Fibroblast of lung (primary cell): ENCODE data around the gene SHISA8. TPM values are rescaled to one million over a fixed set of nuclear protein-coding genes. Genes with fewer than 3 reads are reported as not detected.

Source experiments
- DNase-seq, 2 donors: peaks; one replicate each; pipeline versions ENCODE4 v3.0.0 to v3.0.0-alpha.2; 2010; ENCODE audit warnings: low read depth in 2 of 2
- H2AFZ ChIP-seq: 2 replicates; pipeline ENCODE4 v1.5.1; 2012; ENCODE audit warnings: low read length, control low read depth, inconsistent platforms
- H3K27ac ChIP-seq: 2 replicates; pipeline ENCODE4 v1.5.1; 2011; ENCODE audit warnings: low read length, control low read depth; ENCODE audit not compliant: insufficient read depth
- H3K27me3 ChIP-seq: 2 replicates; pipeline ENCODE4 v1.5.1; 2011; ENCODE audit warnings: mild to moderate bottlenecking, low read length; ENCODE audit not compliant: control insufficient read depth, insufficient read depth
- H3K36me3 ChIP-seq: 2 replicates; pipeline ENCODE4 v1.5.1; 2011; ENCODE audit warnings: low read length; ENCODE audit not compliant: control insufficient read depth, insufficient read depth
- H3K4me1 ChIP-seq: 2 replicates; pipeline ENCODE4 v1.5.1; 2011; ENCODE audit warnings: low read length; ENCODE audit not compliant: control insufficient read depth, insufficient read depth; ENCODE audit errors: extremely low read depth
- H3K4me2 ChIP-seq: 2 replicates; pipeline ENCODE4 v1.5.1; 2011; ENCODE audit warnings: low read length, control low read depth; ENCODE audit not compliant: insufficient read depth; ENCODE audit errors: extremely low read depth
- H3K4me3 ChIP-seq, 4 experiments: fragments of 200-600 bp in 1 of 4; sonication (generic) in 1 of 4; replicated peaks in 1 of 4; 2 replicates each; pipeline ENCODE4 v1.5.1; 2011 to 2016; ENCODE audit warnings: low read length in 4 of 4, low read depth in 3 of 4, mild to moderate bottlenecking in 3 of 4, control low read depth in 2 of 4, inconsistent platforms in 1 of 4, mixed read lengths in 1 of 4; ENCODE audit not compliant: insufficient read depth in 1 of 4; ENCODE audit errors: control extremely low read depth in 1 of 4
- H3K79me2 ChIP-seq: 2 replicates; pipeline ENCODE4 v1.5.1; 2012; ENCODE audit warnings: mild to moderate bottlenecking, low read length, inconsistent platforms; ENCODE audit not compliant: control insufficient read depth, insufficient read depth
- H3K9ac ChIP-seq: 2 replicates; pipeline ENCODE4 v1.5.1; 2011; ENCODE audit warnings: mild to moderate bottlenecking, low read length, control low read depth; ENCODE audit not compliant: insufficient read depth
- H3K9me3 ChIP-seq: 2 replicates; pipeline ENCODE4 v1.5.1; 2012; ENCODE audit warnings: low read depth, low read length; ENCODE audit not compliant: control insufficient read depth, insufficient read depth
- H4K20me1 ChIP-seq: 2 replicates; pipeline ENCODE4 v1.5.1; 2011; ENCODE audit warnings: low read length; ENCODE audit not compliant: control insufficient read depth, insufficient read depth; ENCODE audit errors: extremely low read depth
- CTCF ChIP-seq, 2 donors: IDR thresholded peaks in 1 of 2; conservative IDR thresholded peaks in 1 of 2; 1 replicate in 1 of 2; 2 replicates in 1 of 2; pipeline ENCODE4 v1.5.1; 2011 to 2012; ENCODE audit warnings: low read length in 2 of 2, control low read depth in 1 of 2, inconsistent platforms in 1 of 2, low read depth in 1 of 2, mild to moderate bottlenecking in 1 of 2
- EZH2 ChIP-seq: IDR thresholded peaks from 2 replicates; pipeline ENCODE4 v1.5.1; 2012; ENCODE audit warnings: low read length, control low read depth, mild to moderate bottlenecking; ENCODE audit errors: missing control alignments
- polyA plus RNA-seq, 2 donors: library from polyadenylated mRNA; depleted of rRNA in 1 of 2; stranded (reverse) in 1 of 2; unstranded in 1 of 2; fragments of >200 nt; gene quantifications; 2 replicates each; pipeline ENCODE4 v1.2.1, GENCODE V29; 2011 to 2012; ENCODE audit warnings: missing spikeins in 1 of 2
- total RNA-seq: library from RNA; depleted of rRNA; stranded (reverse); fragments of >200 nt; gene quantifications from 2 replicates; pipeline ENCODE4 v1.2.1, GENCODE V29; 2014

Gene SHISA8
- total and polyA plus RNA-seq, 2 donors (not counting 1 experiment from before 2014, with no cell fraction given) = not detected

GRCh38 chr22:41908411-41909309, 6.2 kb downstream of the SHISA8 start:
- H4K20me1 ChIP-seq = no peaks in the 10 kb centered on the region
- no peak overlapping the region for H3K9ac ChIP-seq
- H2AFZ ChIP-seq = no peak overlapping the region
- no peak overlapping the region for H3K27ac ChIP-seq
- H3K36me3 ChIP-seq = peaks cover 11% of the 10 kb centered on the region
- no peak for DNase-seq
- no peak overlapping the region for H3K4me2 ChIP-seq
- H3K4me1 ChIP-seq = no peaks in the 10 kb centered on the region
- no peak overlapping the region for H3K4me3 ChIP-seq
- no peaks in the 10 kb centered on the region for H3K9me3 ChIP-seq
- H3K27me3 ChIP-seq = peaks cover 29% of the 10 kb centered on the region
- no peaks in the 10 kb centered on the region for H3K79me2 ChIP-seq
- TF ChIP-seq EZH2 (no peak), CTCF (conservative IDR thresholded peaks at IDR 0.05 in 1 of 2, IDR thresholded peaks at IDR 0.05 in 1 of 2; ENCODE audit: low read depth in 1 of 2, low read length in 2 of 2) (no peak)

DNA sequence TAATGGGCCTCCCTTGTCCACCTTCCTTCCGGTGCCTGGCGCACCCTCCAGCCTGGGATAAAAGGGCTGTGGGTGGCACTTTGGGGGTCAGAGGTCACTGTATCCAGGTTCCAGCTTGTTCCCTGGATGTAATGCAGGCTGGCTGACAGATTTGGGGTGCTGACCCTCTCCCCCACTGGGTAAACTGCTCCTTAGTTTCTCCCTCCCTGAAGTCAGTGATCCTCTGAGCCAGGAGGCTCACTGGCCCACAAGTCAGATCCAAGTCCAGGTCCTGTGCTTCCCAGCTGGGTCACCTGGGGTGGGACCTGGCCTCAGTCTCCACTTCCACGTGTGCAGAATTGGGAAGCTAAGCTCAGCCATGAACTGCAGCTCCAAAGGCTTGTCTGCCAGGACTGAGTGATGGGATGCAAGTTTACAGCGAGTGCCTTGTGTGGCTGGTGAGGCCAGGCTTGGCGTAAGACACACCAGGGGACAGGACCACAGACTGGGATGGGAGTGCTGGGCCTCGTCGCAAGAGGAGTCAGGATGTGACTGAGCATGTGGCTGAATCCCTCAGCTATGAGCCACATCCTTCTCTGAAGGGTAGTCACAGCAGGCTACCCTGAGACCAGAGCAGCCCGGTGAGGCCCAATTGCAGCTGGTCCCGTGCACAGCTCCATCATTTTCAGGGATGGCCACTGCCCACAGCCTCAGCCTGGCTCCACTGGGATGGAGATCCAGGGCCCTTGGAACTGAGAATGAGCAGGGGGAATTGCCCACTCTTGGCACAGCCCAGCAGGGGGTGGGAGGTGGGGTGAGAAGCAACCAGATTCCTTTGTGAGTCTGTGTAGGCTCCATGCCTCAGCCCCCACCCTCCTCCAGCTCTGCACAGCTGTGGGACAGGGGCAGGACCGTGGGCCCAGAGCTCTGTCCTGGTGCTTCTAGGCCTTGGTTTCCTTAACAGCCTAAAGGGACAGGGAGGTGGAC, 7.2 kb downstream of the SHISA8 start:
- no peaks in the 10 kb centered on the region for H3K4me1 ChIP-seq
- H3K79me2 ChIP-seq = no peaks in the 10 kb centered on the region
- H3K4me3 ChIP-seq = no peak overlapping the region
- peaks cover 17% of the 10 kb centered on the region for H3K36me3 ChIP-seq
- H3K27ac ChIP-seq = no peak overlapping the region
- no peaks in the 10 kb centered on the region for H4K20me1 ChIP-seq
- H3K4me2 ChIP-seq = no peak overlapping the region
- H3K9ac ChIP-seq = no peak overlapping the region
- DNase-seq = no peak
- H3K9me3 ChIP-seq = no peaks in the 10 kb centered on the region
- H2AFZ ChIP-seq = no peak overlapping the region
- no peak for TF ChIP-seq EZH2
- peaks cover 21% of the 10 kb centered on the region for H3K27me3 ChIP-seq

GRCh38 chr22:41906822-41907221, 8.1 kb downstream of the SHISA8 start:
- Histone ChIP-seq H3K27me3 (peaks cover 13% of the 10 kb centered on the region), H3K79me2 (no peaks in the 10 kb centered on the region), H3K9me3 (no peaks in the 10 kb centered on the region), H2AFZ (no peak overlapping the region), H3K4me2 (no peak overlapping the region), H3K36me3 (peaks cover 21% of the 10 kb centered on the region), H4K20me1 (no peaks in the 10 kb centered on the region), H3K27ac (no peak overlapping the region), H3K4me1 (no peaks in the 10 kb centered on the region), H3K9ac (no peak overlapping the region), H3K4me3 (no peak overlapping the region)
- no peak for DNase-seq
- TF ChIP-seq CTCF (conservative IDR thresholded peaks at IDR 0.05 in 1 of 2, IDR thresholded peaks at IDR 0.05 in 1 of 2; ENCODE audit: low read depth in 1 of 2, low read length in 2 of 2) = no peak
- TF ChIP-seq EZH2 = no peak
